HFF-Myc (cell line): ENCODE results near the gene BARX2.
A peak's percentile ranks its signal among the peaks of the same experiment; 100 is the strongest.
"Not testable (repeated sequence)": the region's sequence is repeated elsewhere in the genome, so short reads cannot be mapped to it uniquely, and the experiment has no call there.

Source experiments
- DNase-seq: peaks from one replicate; pipeline ENCODE4 v3.0.0-alpha.2; 2011; ENCODE audit warnings: low read depth; ENCODE audit errors: extremely low read depth
- H3K4me3 ChIP-seq: replicated peaks from 2 replicates; pipeline ENCODE4 v1.5.1; 2011; ENCODE audit warnings: low read depth, mild to moderate bottlenecking, control low read depth, low read length
- TF ChIP-seq, protein P1 (sequence below): IDR thresholded peaks from 2 replicates; pipeline ENCODE4 v1.5.1; 2012; ENCODE audit warnings: mild to moderate bottlenecking, low read depth, low read length, control low read depth; ENCODE audit errors: missing control alignments

The BARX2 gene, protein sequence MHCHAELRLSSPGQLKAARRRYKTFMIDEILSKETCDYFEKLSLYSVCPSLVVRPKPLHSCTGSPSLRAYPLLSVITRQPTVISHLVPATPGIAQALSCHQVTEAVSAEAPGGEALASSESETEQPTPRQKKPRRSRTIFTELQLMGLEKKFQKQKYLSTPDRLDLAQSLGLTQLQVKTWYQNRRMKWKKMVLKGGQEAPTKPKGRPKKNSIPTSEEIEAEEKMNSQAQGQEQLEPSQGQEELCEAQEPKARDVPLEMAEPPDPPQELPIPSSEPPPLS

DNA sequence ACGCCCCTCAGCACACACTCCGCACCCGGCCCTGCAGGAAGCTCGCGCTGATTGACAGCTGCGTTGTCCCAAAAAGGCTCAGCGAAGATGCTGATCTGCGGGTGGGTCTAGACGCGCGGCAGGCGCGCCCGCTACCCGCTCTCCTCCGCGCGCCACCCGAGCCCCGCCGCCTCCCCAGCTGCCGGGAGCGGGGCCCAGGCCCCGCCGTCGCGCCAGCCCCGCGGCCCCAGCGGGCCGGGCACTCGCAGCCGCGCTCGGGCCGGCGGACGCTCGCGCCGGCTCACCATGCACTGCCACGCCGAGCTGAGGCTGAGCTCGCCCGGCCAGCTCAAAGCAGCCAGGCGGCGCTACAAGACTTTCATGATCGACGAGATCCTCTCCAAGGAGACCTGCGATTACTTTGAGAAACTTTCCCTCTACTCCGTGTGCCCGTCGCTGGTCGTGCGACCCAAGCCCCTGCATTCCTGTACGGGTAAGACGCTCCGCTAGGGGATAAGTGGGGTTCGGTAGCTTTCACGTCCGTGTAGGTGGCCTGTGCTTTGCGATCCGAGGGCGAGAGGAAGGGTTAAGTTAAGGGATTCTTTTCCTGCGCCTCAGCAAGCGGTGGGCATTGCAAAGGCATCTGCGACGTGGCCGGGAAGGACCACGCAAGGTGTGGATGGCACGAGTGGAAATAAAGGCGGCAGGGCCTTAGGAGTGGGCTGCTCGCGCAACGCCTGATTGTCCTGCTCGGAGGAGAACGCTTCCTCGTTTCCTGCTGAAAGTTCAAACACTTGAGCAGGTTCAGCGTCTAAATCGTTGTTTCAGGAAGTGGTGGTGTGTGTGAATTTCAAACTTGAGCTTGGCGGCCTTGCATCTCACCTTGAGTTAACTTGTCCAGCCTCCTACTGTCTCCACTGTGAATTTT, at the start of gene BARX2:
TSS of gene BARX2 (plus strand) at position 98 of the 907 bp plus-strand sequence. CDS start at position 286, 188 bp downstream.
- peak; percentile 11 for DNase-seq
- H3K4me3 ChIP-seq = no peak within 1 kb of the TSS
- TF ChIP-seq, protein P1, sequence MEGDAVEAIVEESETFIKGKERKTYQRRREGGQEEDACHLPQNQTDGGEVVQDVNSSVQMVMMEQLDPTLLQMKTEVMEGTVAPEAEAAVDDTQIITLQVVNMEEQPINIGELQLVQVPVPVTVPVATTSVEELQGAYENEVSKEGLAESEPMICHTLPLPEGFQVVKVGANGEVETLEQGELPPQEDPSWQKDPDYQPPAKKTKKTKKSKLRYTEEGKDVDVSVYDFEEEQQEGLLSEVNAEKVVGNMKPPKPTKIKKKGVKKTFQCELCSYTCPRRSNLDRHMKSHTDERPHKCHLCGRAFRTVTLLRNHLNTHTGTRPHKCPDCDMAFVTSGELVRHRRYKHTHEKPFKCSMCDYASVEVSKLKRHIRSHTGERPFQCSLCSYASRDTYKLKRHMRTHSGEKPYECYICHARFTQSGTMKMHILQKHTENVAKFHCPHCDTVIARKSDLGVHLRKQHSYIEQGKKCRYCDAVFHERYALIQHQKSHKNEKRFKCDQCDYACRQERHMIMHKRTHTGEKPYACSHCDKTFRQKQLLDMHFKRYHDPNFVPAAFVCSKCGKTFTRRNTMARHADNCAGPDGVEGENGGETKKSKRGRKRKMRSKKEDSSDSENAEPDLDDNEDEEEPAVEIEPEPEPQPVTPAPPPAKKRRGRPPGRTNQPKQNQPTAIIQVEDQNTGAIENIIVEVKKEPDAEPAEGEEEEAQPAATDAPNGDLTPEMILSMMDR = peak; percentile 50

DNA sequence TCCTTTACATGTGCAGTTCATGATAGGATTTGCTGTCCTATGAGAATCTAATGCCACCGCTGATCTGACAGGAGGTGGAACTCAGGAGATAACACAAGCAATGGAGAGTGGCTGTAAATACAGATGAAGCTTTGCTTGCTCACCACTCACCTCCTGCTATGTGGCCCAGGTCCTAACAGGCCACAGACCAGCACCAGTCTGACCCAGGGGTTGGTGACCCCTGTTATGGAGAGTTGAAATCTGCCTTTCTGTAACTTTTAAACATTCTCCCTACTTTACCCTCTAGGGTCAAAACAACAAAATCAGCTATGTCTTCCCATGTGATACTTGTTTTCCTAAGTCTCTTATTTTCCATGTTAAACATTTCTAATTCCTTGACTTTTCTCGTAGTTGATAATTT, 48.7 kb upstream of the BARX2 start:
- no peak overlapping the region for H3K4me3 ChIP-seq
- TF ChIP-seq, protein P1 = no peak
- DNase-seq = no peak

DNA sequence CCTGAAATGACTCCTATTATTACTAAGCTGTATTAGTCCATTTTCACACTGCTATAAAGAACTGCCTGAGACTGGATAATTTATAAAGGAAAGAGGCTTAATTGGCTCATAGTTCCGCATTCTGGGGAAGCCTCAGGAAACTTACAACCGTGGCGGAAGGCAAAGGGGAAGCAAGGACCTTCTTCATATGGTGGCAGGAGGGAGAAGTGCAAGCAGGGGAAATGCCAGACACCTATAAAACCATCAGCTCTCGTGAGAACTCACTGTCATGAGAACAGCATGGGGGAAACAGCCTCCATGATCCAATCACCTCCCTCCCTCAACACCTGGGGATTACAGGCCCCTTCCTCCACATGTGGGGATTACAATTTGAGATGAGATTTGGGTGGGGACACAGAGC, 47.9 kb upstream of the BARX2 start:
- DNase-seq, H3K4me3 ChIP-seq: not testable (repeated sequence)

DNA sequence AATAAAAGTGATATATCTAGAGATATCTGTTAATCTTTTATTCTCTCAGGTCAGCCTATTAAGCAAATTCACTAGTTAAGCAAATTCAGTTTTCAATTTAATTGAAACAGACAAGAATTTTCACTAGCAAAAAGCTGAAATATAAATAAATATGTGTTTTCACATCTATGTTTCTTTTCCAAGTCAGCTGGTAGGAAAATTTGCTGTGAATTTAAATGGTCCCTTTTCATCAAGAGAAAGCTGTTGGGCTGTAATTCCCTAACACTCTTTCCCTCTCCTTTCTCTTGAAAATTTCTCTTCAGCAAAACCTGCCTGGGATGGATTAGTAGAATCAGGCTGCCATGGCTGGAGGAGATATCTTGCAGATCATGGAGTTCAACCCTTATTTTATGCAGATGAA, 46.9 kb upstream of the BARX2 start:
- no peak for DNase-seq
- H3K4me3 ChIP-seq = no peak overlapping the region
- TF ChIP-seq, protein P1 = no peak

DNA sequence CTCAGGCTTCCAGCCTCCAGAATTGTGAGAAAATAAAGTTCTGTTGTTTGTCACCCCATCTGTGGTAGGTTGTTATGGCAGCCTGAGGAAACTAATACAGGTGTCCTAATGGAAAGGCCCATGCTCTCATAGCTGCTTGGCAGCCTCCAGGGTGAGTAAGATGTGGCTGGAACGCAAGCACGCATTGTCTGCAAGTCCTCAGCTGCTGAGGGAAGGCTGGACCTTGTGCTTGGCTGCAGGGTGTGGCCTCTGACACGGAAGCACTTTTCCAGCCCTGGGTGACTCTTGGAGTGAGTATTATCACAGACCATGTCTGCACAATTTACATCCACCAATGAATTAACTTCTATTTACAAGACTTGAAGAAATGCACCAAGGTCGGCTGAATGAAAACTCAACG, 44.4 kb upstream of the BARX2 start:
- TF ChIP-seq, protein P1 = no peak
- no peak for DNase-seq
- no peak overlapping the region for H3K4me3 ChIP-seq

DNA sequence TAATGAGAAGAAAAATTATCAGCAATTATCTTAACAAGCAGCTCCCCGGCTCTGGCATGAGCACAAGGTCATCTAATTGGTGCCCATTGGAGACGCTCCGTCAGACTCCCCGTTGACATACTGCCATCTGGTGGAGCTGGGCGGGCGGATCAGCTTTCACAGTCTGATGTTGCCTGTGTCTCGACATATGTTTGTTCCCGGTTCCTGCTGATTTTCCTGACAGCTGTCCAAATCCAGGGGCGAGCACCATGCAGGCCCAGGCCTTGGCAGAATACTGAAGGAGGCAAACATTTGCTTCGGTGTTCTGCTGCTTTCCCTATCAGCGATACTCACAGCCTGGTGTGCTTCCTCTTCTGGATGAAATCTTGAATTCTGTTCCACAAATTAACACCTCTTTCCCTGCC, 43.8 kb upstream of the BARX2 start:
- TF ChIP-seq, protein P1 = peak; percentile 86
- DNase-seq = peak; percentile 48
- no peak overlapping the region for H3K4me3 ChIP-seq

DNA sequence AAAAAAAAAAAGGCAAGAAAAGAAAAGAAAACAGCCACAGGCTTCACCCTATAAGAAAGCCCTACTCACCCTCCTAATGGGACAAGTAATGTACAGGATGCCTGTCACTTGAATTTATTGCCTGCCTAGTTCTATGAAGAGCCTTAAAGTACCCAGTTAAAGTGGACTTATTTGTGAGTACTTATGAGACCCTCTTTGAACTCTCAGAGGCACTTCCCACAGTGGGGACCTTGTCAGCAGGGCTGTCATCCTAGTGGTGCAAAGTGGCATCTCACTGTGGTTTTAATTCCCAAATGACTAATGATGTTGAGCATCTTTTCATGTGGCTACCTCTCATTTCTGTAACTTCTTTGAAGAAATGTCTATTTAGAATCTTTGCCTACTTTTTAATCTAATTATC, 41.8 kb upstream of the BARX2 start:
- no peak for DNase-seq
- TF ChIP-seq, protein P1 = peak; percentile 11
- H3K4me3 ChIP-seq = no peak overlapping the region

DNA sequence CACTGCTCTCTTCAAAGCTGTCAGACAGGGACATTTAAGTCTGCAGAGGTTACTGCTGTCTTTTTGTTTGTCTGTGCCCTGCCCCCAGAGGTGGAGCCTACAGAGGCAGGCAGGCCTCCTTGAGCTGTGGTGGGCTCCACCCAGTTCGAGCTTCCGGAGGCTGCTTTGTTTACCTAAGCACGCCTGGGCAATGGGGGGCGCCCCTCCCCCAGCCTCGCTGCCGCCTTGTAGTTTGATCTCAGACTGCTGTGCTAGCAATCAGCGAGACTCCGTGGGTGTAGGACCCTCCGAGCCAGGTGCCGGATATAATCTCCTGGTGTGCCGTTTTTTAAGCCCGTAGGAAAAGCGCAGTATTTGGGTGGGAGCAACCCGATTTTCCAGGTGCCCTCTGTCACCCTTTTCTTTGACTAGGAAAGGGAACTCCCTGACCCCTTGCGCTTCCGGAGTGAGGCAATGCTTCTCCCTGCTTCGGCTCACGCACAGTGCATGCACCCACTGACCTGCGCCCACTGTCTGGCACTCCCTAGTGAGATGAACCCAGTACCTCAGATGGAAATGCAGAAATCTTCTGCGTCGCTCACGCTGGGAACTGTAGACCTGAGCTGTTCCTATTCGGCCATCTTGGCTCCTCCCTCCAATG, 31.2 kb upstream of the BARX2 start:
- not testable (repeated sequence) for DNase-seq, H3K4me3 ChIP-seq
